D721Med (cell line): ENCODE data around the gene DAZAP1.

Experiments
- DNase-seq: peaks from one replicate; pipeline ENCODE4 v3.0.0; 2011; ENCODE audit warnings: low spot score; ENCODE audit not compliant: insufficient read length
- FAIRE-seq: peaks from 2 replicates; lab custom pipeline; 2011; peaks lifted over from hg19 to GRCh38; lab: Jason Lieb, UNC
- CTCF ChIP-seq: IDR thresholded peaks from 2 replicates; pipeline ENCODE4 v1.5.1; 2012; ENCODE audit warnings: mild to moderate bottlenecking, control low read depth; ENCODE audit not compliant: insufficient read depth; ENCODE audit errors: missing control alignments

DAZAP1 gene

GRCh38 chr19:1407528-1408299, at the start of gene DAZAP1:
DAZAP1 (plus strand) TSS chr19:1407586; CDS start chr19:1407774, 188 bp downstream.
- FAIRE-seq (no peak), DNase-seq (no peak)
- TF ChIP-seq CTCF: no peak

DNA sequence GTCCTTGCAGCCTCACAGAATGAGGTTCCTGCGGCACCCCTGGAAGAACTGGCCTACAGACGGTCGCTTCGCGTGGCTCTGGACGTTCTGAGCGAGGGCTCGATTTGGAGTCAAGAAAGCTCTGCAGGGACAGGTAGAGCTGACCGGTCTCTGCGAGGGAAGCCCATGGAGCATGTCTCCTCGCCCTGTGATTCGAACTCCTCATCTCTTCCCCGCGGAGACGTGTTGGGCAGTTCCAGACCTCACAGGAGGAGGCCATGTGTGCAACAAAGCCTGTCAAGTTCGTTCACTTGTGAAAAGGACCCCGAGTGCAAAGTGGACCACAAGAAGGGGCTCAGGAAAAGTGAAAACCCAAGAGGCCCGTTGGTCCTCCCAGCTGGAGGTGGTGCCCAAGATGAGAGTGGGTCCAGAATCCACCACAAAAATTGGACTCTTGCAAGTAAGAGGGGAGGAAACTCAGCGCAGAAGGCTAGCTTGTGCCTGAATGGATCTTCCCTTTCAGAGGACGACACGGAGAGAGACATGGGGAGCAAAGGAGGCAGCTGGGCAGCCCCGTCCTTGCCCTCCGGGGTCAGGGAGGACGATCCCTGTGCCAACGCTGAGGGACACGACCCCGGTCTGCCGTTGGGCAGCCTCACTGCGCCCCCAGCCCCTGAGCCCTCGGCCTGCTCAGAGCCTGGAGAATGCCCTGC, 47.1 kb upstream of the DAZAP1 start:
- no peak for TF ChIP-seq CTCF
- no peak for FAIRE-seq

GRCh38 chr19:1360818-1361461, 46.4 kb upstream of the DAZAP1 start:
- DNase-seq (no peak), FAIRE-seq (no peak)
- no peak for TF ChIP-seq CTCF

More for the DNA sequence above, 47.1 kb upstream of the DAZAP1 start:
- DNase-seq: no peak

- no peak for DNase-seq
- FAIRE-seq: no peak
- TF ChIP-seq CTCF: no peak
These were observed 45.6 kb upstream of the DAZAP1 start for GRCh38 chr19:1361601-1362386.

DNA sequence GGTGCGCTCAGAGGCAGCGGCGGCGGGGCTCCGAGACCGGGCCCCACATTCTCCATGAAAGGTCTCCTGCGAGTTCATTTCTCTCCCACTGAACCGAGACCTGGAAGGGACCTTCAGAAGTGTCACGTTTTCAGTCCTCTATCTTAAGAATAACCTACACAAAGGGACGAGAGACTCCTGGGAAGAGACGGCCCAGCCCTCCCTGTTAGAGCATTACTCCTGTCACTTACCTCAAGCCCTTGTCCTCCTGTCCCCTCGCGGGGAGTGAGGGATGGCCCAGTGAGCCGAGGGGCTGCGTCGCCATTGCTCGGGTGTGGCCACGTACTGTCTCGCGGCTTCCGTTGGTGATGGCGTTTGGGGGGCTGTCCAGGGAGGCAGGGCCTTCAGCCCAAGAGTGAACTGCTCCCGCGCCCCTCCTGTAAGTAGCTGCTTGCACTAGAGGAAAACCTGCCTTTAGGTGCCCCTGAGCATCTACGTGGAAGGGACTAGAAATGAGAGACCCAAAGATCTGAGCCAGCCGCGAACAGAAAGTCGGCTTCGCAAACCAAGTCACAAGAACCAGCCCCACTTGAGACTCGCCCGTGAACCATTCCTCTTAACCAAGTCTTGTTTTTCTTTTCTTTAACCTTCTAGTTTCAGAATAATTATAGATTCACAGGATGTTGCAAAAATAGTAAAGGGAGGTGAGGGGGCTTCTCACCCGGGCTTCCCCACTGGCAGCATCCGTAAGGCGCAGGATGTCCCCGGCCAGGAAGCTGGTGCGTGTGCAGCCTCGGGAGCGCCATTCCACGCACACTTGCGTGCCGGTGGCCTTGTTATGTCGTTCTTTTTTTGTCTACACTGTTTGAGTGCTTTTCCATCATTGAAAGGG, 44.8 kb upstream of the DAZAP1 start:
- no peak for TF ChIP-seq CTCF
- DNase-seq (no peak), FAIRE-seq (no peak)

GRCh38 chr19:1363599-1363998, 43.8 kb upstream of the DAZAP1 start:
- no peak for TF ChIP-seq CTCF
- no peak for FAIRE-seq

More at GRCh38 chr19:1363599-1363998, 43.8 kb upstream of the DAZAP1 start:
- DNase-seq: no peak
